GM21576 (cell line): ENCODE measurements around the gene RTN1.

Source experiments
- ATAC-seq: cut with Tn5 transposase; IDR thresholded peaks from one replicate; pipeline ENCODE4 v1.9.1; 2021; ENCODE audit warnings: mild to moderate bottlenecking, moderate library complexity; ENCODE audit not compliant: unreplicated experiment

Gene RTN1

DNA sequence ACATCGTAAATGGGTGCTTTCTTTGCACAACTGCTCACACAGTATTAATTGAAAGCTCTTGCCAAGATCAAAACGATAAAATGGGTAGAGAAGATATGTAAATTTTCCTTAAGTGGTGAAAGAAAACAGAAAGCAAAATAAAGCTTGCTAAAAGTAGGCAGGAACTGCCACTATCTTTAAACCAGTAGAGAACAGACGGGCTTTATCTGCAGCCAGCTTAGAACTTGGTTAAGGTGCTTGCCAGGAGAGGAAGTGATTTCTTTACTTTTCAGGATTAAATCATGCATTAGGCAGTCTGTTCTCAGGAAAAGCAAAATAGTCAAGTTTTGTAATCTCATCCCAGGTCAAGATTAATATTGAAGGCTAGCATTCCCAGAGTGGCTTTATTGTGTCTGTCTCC, 237.1 kb downstream of the RTN1 start:
- no peak for ATAC-seq

DNA sequence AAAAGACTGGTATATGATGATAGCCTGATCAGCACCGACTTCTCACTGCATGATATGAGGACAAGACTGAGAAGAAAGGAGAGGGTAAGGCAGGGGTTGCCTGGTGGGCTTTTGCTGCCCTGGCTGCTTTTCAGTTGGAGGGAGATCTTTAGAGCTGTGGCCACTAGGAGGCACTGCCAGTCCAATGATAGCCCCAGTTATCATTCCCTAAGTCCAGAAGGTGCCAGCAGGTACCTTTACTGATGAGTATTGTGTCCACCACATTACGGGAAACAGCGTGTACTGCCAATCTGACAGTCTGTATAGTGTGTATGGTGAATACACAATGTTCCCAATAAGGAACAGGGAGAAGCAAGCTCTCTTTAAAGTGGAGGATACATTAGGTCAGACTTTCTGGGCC, 238.2 kb downstream of the RTN1 start:
- ATAC-seq = no peak

- ATAC-seq = no peak
These were observed 239.3 kb downstream of the RTN1 start for GRCh38 chr14:59631237-59631636.

DNA sequence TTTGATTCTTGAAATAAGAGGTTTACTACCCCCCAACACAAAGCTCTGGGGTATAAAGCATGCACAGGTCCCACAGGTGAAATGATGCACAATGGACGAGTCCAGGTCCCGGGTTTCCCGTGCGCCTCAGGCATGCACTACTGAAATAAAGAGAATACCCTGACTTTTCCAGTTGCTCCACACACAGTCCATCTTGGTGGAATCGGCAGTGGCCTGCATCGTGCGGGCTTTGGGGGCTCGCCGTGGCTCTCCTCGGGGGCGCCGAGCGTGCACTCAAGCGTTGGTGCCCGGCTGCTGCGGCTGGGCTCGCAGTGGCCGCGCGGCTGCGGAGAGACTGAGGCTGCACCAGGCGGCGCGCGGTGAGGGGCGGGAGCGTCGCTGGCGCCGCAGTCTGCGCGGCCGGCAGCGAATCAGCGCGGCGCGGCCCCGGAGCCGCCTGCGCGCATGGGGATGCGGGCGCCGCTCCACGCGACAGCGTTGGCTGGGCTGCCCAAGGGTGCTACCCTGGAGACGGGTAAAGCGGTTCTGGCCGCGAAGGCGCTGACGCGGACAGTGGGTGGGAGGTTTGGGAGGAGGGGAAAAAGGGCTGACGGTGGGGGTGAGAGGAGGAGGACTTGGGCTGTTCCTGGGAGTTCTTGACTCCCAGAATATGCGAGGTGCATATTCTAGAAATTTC, 240.2 kb downstream of the RTN1 start:
- ATAC-seq = no peak

- ATAC-seq = no peak
These were observed 240.9 kb downstream of the RTN1 start for GRCh38 chr14:59629444-59630287.

GRCh38 chr14:59627011-59627520, 243.5 kb downstream of the RTN1 start:
- ATAC-seq = no peak

- ATAC-seq = no peak
These were observed 247.9 kb downstream of the RTN1 start for GRCh38 chr14:59622631-59623030.

DNA sequence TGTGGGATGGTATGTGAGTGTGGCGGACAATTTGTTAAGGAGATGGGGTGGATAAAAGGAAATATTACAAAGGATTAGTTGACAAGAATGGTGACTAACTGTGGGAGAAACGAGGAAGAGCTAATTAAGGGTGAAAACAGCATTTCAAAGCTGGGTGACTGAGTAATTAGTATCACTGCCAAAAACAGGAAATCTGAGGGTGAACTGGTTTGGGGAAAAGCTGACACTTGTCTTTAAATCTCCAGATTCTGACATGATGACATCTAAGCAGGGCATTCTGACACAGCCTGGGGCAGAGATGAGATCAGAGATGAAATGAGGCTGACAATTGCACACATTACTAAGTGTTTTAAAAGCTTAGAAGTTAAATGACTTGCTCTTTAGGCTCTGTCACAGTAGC, 251.5 kb downstream of the RTN1 start:
- ATAC-seq = no peak

- no peak for ATAC-seq
These were observed 269.5 kb downstream of the RTN1 start for GRCh38 chr14:59601056-59601455.

DNA sequence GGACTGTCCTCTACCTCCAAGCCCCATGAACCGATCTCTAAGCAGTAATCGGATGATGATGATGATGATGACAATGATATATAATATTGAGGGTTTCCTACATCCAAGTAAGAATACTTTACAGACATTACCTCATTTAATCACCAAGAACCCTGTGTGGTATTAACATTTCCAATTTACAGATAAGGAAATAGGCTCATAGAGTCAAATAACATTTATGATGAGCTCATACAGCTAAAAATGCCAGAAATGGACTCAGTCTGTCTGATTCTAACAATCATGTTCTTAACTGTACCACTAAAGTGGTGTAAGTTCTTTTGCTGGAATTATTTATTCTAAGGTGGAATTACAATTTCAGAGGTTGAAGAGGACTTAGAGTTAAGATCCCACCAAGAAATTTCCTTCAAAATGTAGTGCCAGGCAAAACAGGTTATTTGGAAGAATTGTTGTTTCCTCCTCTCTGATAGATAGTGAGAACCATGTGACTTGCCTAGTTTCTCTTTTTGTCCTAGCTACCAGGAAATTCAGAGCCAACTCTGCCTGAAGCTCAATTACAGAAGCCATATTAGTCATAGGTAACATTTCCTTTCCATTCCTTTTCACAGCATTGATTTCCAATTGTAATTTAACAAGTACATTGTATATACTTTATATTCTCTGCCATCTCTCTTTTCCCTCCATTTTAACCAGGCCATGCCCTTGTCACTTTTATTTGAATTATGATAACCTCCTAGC, 270.2 kb downstream of the RTN1 start:
- ATAC-seq = no peak

GRCh38 chr14:59595071-59595470, 275.5 kb downstream of the RTN1 start:
- no peak for ATAC-seq

- ATAC-seq = no peak
These were observed 278.8 kb downstream of the RTN1 start for GRCh38 chr14:59591641-59592370.

DNA sequence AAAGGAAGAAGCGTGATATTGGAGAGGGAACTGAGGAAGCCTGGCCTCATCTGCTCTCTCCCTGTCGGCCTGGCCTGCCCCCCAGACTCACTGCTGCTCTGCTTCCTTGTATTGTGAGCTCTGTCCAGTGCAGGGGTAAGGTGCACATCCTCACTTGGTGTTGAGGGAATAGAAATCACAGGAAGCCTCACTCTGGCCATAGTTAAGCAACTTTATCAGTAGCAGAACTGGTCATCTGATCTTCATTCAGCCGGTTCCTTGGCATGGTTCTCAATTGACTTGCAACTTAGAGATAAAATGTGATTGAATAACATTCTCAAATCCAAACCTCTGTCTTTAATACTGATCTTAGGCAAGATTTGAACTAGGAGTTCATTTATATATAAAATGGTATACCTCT, 282.5 kb downstream of the RTN1 start:
- ATAC-seq = no peak

GRCh38 chr14:59585891-59586554, 284.6 kb downstream of the RTN1 start:
- no peak for ATAC-seq

DNA sequence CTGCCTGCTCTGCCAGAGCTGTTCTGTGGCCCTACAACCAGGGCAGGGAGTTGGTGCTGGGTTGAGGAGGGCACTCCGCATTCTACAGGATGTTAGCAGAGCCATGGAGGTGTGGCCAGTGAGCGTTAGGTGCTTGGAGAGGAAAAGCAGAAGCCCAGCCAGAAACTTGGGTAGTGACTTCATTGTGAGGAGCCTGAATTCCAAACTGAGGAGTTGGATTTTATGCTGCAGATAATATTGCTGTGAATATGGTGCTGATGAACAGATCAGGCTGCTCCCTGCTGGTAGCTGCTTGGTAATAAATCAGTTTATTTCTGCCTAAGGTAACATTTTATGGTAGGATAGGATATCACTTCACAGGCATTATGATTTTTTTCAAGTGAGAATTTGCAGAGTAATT, 286.8 kb downstream of the RTN1 start:
- ATAC-seq = no peak

- no peak for ATAC-seq
These were observed 287.6 kb downstream of the RTN1 start for GRCh38 chr14:59582845-59583509.

- no peak for ATAC-seq
These were observed 288.4 kb downstream of the RTN1 start for GRCh38 chr14:59582161-59582560.

GRCh38 chr14:59580911-59581310, 289.7 kb downstream of the RTN1 start:
- no peak for ATAC-seq

- ATAC-seq = peak; percentile 95
These were observed 294.0 kb downstream of the RTN1 start, which contains the start of gene CCDC175 for GRCh38 chr14:59576332-59577294. Gene CCDC175, minus strand, starts transcription at chr14:59576812. Its CDS starts 37 bp downstream, at chr14:59576775.
